HEK293 (cell line): ENCODE data around the gene NID1.

Experiments
- KLF16 ChIP-seq: fragments of 450-650 bp; formaldehyde crosslinking; IDR thresholded peaks from 2 replicates; pipeline ENCODE4 v1.5.1; 2017; ENCODE audit warnings: missing biosample characterization, missing genetic modification characterization
- MEIS1 ChIP-seq: sonication (generic); formaldehyde crosslinking; IDR thresholded peaks from 2 replicates; pipeline ENCODE4 v1.8.1; 2022; ENCODE audit warnings: missing genetic modification reagents, mild to moderate bottlenecking, borderline replicate concordance
- SCRT2 ChIP-seq: fragments of 450-650 bp; formaldehyde crosslinking; IDR thresholded peaks from 2 replicates; pipeline ENCODE4 v1.5.1; 2016; ENCODE audit warnings: missing biosample characterization, missing genetic modification characterization
- SP2 ChIP-seq: fragments of 450-650 bp; formaldehyde crosslinking; IDR thresholded peaks from 2 replicates; pipeline ENCODE4 v1.5.1; 2016; ENCODE audit warnings: missing biosample characterization, missing genetic modification characterization
- YY1 ChIP-seq: fragments of 450-650 bp; formaldehyde crosslinking; IDR thresholded peaks from 2 replicates; pipeline ENCODE4 v1.5.1; 2018; ENCODE audit warnings: missing biosample characterization, missing genetic modification characterization
- ZBTB8A ChIP-seq: fragments of 450-650 bp; formaldehyde crosslinking; IDR thresholded peaks from 2 replicates; pipeline ENCODE4 v1.5.1; 2016; ENCODE audit warnings: missing biosample characterization, missing genetic modification characterization
- ZNF133 ChIP-seq: fragments of 450-650 bp; formaldehyde crosslinking; IDR thresholded peaks from 2 replicates; pipeline ENCODE4 v1.5.1; 2016; ENCODE audit warnings: missing biosample characterization, missing genetic modification characterization
- ZNF175 ChIP-seq: fragments of 450-650 bp; formaldehyde crosslinking; IDR thresholded peaks from 2 replicates; pipeline ENCODE4 v1.5.1; 2016; ENCODE audit warnings: missing biosample characterization, missing genetic modification characterization
- ZNF423 ChIP-seq: fragments of 450-650 bp; formaldehyde crosslinking; IDR thresholded peaks from 2 replicates; pipeline ENCODE4 v1.5.1; 2016; ENCODE audit warnings: missing biosample characterization, missing genetic modification characterization
- ZNF433 ChIP-seq: fragments of 450-650 bp; formaldehyde crosslinking; IDR thresholded peaks from 2 replicates; pipeline ENCODE4 v1.5.1; 2016; ENCODE audit warnings: missing biosample characterization, missing genetic modification characterization, low read depth
- TF ChIP-seq, protein P1 (sequence below): fragments of 450-650 bp; formaldehyde crosslinking; IDR thresholded peaks from 2 replicates; pipeline ENCODE4 v1.5.1; 2016; ENCODE audit warnings: missing biosample characterization, missing genetic modification characterization
- TF ChIP-seq, protein P2 (sequence below): fragments of 450-650 bp; formaldehyde crosslinking; IDR thresholded peaks from 2 replicates; pipeline ENCODE4 v1.5.1; 2016; ENCODE audit warnings: missing biosample characterization, missing genetic modification characterization, low read depth

DNA sequence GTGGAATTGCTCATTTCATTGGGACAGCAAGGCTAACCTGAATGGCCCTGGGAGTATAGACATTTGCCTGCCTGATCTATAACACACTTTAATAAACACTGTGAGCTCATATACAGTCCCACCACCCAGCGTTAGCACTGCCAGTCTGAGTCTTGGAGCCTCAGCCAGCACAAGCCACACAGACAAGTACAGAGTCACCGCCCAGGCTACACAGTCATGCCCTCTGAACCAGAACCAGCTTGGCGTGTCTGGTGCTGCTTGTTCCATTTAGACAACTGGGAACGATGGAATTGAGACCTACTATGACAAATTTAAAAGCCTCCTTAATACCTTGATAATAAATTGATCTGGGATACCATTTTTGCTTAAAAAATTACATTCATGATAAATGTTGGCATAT is 31.6 kb downstream of the NID1 start:
- TF ChIP-seq, protein P1, sequence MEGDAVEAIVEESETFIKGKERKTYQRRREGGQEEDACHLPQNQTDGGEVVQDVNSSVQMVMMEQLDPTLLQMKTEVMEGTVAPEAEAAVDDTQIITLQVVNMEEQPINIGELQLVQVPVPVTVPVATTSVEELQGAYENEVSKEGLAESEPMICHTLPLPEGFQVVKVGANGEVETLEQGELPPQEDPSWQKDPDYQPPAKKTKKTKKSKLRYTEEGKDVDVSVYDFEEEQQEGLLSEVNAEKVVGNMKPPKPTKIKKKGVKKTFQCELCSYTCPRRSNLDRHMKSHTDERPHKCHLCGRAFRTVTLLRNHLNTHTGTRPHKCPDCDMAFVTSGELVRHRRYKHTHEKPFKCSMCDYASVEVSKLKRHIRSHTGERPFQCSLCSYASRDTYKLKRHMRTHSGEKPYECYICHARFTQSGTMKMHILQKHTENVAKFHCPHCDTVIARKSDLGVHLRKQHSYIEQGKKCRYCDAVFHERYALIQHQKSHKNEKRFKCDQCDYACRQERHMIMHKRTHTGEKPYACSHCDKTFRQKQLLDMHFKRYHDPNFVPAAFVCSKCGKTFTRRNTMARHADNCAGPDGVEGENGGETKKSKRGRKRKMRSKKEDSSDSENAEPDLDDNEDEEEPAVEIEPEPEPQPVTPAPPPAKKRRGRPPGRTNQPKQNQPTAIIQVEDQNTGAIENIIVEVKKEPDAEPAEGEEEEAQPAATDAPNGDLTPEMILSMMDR (tag by site-specific recombination) = no peak
- TF ChIP-seq YY1 (tag by site-specific recombination) = no peak
- no peak for TF ChIP-seq ZNF175 (tag by site-specific recombination)
- TF ChIP-seq, protein P2, sequence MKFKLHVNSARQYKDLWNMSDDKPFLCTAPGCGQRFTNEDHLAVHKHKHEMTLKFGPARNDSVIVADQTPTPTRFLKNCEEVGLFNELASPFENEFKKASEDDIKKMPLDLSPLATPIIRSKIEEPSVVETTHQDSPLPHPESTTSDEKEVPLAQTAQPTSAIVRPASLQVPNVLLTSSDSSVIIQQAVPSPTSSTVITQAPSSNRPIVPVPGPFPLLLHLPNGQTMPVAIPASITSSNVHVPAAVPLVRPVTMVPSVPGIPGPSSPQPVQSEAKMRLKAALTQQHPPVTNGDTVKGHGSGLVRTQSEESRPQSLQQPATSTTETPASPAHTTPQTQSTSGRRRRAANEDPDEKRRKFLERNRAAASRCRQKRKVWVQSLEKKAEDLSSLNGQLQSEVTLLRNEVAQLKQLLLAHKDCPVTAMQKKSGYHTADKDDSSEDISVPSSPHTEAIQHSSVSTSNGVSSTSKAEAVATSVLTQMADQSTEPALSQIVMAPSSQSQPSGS (tag by site-specific recombination) = no peak
- no peak for TF ChIP-seq ZNF133
- no peak for TF ChIP-seq ZNF423 (tag by site-specific recombination)
- no peak for TF ChIP-seq ZBTB8A (tag by site-specific recombination)
- TF ChIP-seq ZNF433 (tag by site-specific recombination) = no peak
- no peak for TF ChIP-seq SP2
- TF ChIP-seq KLF16 (tag by site-specific recombination) = no peak
- no peak for TF ChIP-seq SCRT2 (tag by site-specific recombination)
- TF ChIP-seq MEIS1 (CRISPR knock-in tag) = no peak
